ENCODE data around the gene CCDC33.

CCDC33 gene

GRCh38 chr15:74318376-74319137 lies 82.4 kb downstream of the CCDC33 start:
- no peaks in the 10 kb centered on the region for H3K36me3 ChIP-seq (ENCODE audit: control insufficient read depth in 1 of 2, insufficient read depth in 2 of 2, low read length in 2 of 2)
- no peak overlapping the region for H2BK120ac ChIP-seq (ENCODE audit: insufficient read depth, low read length, poor library complexity)
- H3K27ac ChIP-seq (ENCODE audit: low read depth, low read length) = no peak overlapping the region
- no peak overlapping the region for H3K18ac ChIP-seq (ENCODE audit: low read length)
- H3K4me1 ChIP-seq (ENCODE audit: control insufficient read depth in 1 of 2, insufficient read depth in 2 of 2, low read length in 2 of 2) = peaks cover 12 to 14% of the 10 kb centered on the region in 2 experiments
- H2AK5ac ChIP-seq (ENCODE audit: low read length) = no peak overlapping the region
- no peak overlapping the region for H3K14ac ChIP-seq (ENCODE audit: low read length)
- H2AFZ ChIP-seq (ENCODE audit: insufficient read depth, low read length, poor library complexity) = no peak overlapping the region
- H3K79me2 ChIP-seq (ENCODE audit: control insufficient read depth, insufficient read depth, low read length, poor library complexity) = no peaks in the 10 kb centered on the region
- peak in 1 of 2 donors; percentile 18 for DNase-seq
- H2BK12ac ChIP-seq (ENCODE audit: low read length) = no peak overlapping the region
- peaks cover 2% of the 10 kb centered on the region for H3K79me1 ChIP-seq (ENCODE audit: low read length)
- no peak overlapping the region for H4K8ac ChIP-seq (ENCODE audit: low read depth, low read length)
- no CpG with 5 or more reads among the region's 6 CpGs for WGBS (ENCODE audit: extremely low coverage, insufficient coverage, insufficient read length)
- H4K91ac ChIP-seq (ENCODE audit: low read depth, low read length) = peak overlapping the region; percentile 53
- no peaks in the 10 kb centered on the region for H3K27me3 ChIP-seq (ENCODE audit: insufficient read depth, low read length)
- H3K4ac ChIP-seq (ENCODE audit: low read depth, low read length) = no peak overlapping the region
- no peak overlapping the region for H3K9ac ChIP-seq (ENCODE audit: low read length)
- no peak overlapping the region for H4K12ac ChIP-seq (ENCODE audit: low read depth, low read length)
- no peak overlapping the region for H3K4me3 ChIP-seq (ENCODE audit: low read depth, low read length)
- H3K23ac ChIP-seq (ENCODE audit: low read length) = no peak overlapping the region
- no peaks in the 10 kb centered on the region for H3K9me3 ChIP-seq (ENCODE audit: insufficient read depth, low read depth, low read length)
- no peak overlapping the region for H2BK5ac ChIP-seq (ENCODE audit: low read depth, low read length, poor library complexity)
- no peak overlapping the region for H3K4me2 ChIP-seq (ENCODE audit: low read length)

DNA sequence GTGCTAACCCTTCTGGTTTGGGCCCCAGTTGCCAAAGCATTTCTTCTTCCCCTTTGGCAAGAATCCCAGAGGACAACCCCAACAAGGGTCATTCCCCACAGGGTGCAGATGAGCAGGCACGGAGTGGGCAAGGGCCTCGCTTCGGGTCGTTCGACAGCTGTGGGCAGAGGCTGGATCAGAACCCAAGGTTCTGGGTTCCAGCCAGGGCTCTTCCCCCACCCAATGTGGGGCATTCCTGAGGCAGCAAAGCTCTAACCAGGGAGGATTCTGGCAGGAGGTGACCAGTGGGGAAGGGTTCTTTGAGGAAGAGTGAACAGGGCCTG lies 83.0 kb downstream of the CCDC33 start:
- H3K23ac ChIP-seq (ENCODE audit: low read length) = no peak overlapping the region
- H3K79me2 ChIP-seq (ENCODE audit: control insufficient read depth, insufficient read depth, low read length, poor library complexity) = no peaks in the 10 kb centered on the region
- no peak overlapping the region for H4K8ac ChIP-seq (ENCODE audit: low read depth, low read length)
- no peak overlapping the region for H2BK120ac ChIP-seq (ENCODE audit: insufficient read depth, low read length, poor library complexity)
- no peaks in the 10 kb centered on the region for H3K27me3 ChIP-seq (ENCODE audit: insufficient read depth, low read length)
- no peak overlapping the region for H2BK12ac ChIP-seq (ENCODE audit: low read length)
- peaks cover 2% of the 10 kb centered on the region for H3K79me1 ChIP-seq (ENCODE audit: low read length)
- H2BK5ac ChIP-seq (ENCODE audit: low read depth, low read length, poor library complexity) = no peak overlapping the region
- H2AK5ac ChIP-seq (ENCODE audit: low read length) = no peak overlapping the region
- no peak overlapping the region for H3K14ac ChIP-seq (ENCODE audit: low read length)
- H3K4me1 ChIP-seq (ENCODE audit: control insufficient read depth in 1 of 2, insufficient read depth in 2 of 2, low read length in 2 of 2) = peaks cover 12 to 14% of the 10 kb centered on the region in 2 experiments
- no peak overlapping the region for H3K4ac ChIP-seq (ENCODE audit: low read depth, low read length)
- H4K12ac ChIP-seq (ENCODE audit: low read depth, low read length) = no peak overlapping the region
- no peak overlapping the region for H2AFZ ChIP-seq (ENCODE audit: insufficient read depth, low read length, poor library complexity)
- H3K18ac ChIP-seq (ENCODE audit: low read length) = no peak overlapping the region
- no CpG with 5 or more reads among the region's 5 CpGs for WGBS (ENCODE audit: extremely low coverage, insufficient coverage, insufficient read length)
- no peak overlapping the region for H3K27ac ChIP-seq (ENCODE audit: low read depth, low read length)
- no peak overlapping the region for H3K4me3 ChIP-seq (ENCODE audit: low read depth, low read length)
- no peak for DNase-seq
- H3K9ac ChIP-seq (ENCODE audit: low read length) = no peak overlapping the region
- H3K36me3 ChIP-seq (ENCODE audit: control insufficient read depth in 1 of 2, insufficient read depth in 2 of 2, low read length in 2 of 2) = no peaks in the 10 kb centered on the region
- no peaks in the 10 kb centered on the region for H3K9me3 ChIP-seq (ENCODE audit: insufficient read depth, low read depth, low read length)
- H3K4me2 ChIP-seq (ENCODE audit: low read length) = no peak overlapping the region
- H4K91ac ChIP-seq (ENCODE audit: low read depth, low read length) = peak overlapping the region; percentile 16

- no peak overlapping the region for H4K91ac ChIP-seq (ENCODE audit: low read depth, low read length)
- H3K18ac ChIP-seq (ENCODE audit: low read length) = no peak overlapping the region
- H3K4me3 ChIP-seq (ENCODE audit: low read depth, low read length) = no peak overlapping the region
- no peak overlapping the region for H4K8ac ChIP-seq (ENCODE audit: low read depth, low read length)
- WGBS (ENCODE audit: extremely low coverage, insufficient coverage, insufficient read length) = no CpG with 5 or more reads among the region's 8 CpGs
- DNase-seq = peak; percentile 33 to 54
- H3K23ac ChIP-seq (ENCODE audit: low read length) = no peak overlapping the region
- no peak overlapping the region for H2BK120ac ChIP-seq (ENCODE audit: insufficient read depth, low read length, poor library complexity)
- no peak overlapping the region for H4K12ac ChIP-seq (ENCODE audit: low read depth, low read length)
- H3K27ac ChIP-seq (ENCODE audit: low read depth, low read length) = no peak overlapping the region
- H3K36me3 ChIP-seq (ENCODE audit: control insufficient read depth in 1 of 2, insufficient read depth in 2 of 2, low read length in 2 of 2) = no peaks in the 10 kb centered on the region
- H3K9ac ChIP-seq (ENCODE audit: low read length) = no peak overlapping the region
- H3K4me1 ChIP-seq (ENCODE audit: control insufficient read depth in 1 of 2, insufficient read depth in 2 of 2, low read length in 2 of 2) = peaks cover 11 to 12% of the 10 kb centered on the region in 2 experiments
- no peak overlapping the region for H2AFZ ChIP-seq (ENCODE audit: insufficient read depth, low read length, poor library complexity)
- no peaks in the 10 kb centered on the region for H3K79me2 ChIP-seq (ENCODE audit: control insufficient read depth, insufficient read depth, low read length, poor library complexity)
- H3K79me1 ChIP-seq (ENCODE audit: low read length) = peaks cover 2% of the 10 kb centered on the region
- peak overlapping the region; percentile 3 for H2BK12ac ChIP-seq (ENCODE audit: low read length)
- no peak overlapping the region for H3K14ac ChIP-seq (ENCODE audit: low read length)
- H2AK5ac ChIP-seq (ENCODE audit: low read length) = no peak overlapping the region
- no peak overlapping the region for H3K4me2 ChIP-seq (ENCODE audit: low read length)
- H2BK5ac ChIP-seq (ENCODE audit: low read depth, low read length, poor library complexity) = no peak overlapping the region
- no peaks in the 10 kb centered on the region for H3K9me3 ChIP-seq (ENCODE audit: insufficient read depth, low read depth, low read length)
- no peaks in the 10 kb centered on the region for H3K27me3 ChIP-seq (ENCODE audit: insufficient read depth, low read length)
- H3K4ac ChIP-seq (ENCODE audit: low read depth, low read length) = no peak overlapping the region
Observed at GRCh38 chr15:74319596-74320351, 83.6 kb downstream of the CCDC33 start.

DNA sequence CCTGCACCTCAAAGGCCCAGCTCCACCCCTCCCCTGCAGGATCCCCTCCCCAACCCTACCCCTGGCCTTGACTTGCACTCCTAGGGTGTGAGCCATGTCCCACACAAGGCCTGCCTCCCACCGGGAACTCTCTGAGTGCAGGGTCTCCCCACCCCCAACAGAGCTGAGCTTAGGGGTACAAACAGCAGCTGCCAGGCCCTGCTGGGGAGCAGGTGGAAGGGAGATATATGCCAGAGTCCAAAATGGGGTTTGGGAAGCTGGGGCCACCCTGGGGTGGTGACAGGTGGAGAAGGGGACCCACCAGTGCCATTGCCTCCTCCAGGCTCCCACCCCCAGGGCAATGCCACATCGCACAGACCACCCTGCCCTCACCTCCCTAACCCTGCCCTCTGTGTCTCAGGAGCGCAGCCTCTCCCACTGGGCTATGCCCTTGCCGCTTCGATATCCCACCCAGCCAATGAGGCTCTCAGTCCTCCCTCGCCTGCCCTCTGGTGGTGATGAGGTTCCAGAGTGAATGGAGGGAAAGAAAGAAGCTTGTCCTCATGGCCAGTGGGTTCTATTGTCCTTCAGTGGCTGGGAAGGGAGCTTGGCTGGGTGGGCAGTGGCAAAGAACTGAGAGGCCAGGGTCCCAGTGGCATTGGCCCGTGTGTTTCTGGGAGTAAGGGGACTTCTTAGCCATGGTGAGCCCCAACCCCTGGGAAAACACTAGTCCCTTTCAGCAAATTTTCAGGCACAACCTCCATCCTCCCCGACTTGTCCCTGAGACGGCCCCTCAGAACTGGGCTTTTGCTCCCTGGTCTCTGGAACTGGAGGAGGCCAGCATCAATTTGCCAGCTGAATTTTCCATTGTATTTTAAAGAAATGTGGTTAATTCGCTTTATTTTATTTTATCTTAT lies 84.5 kb downstream of the CCDC33 start:
- no peak overlapping the region for H3K9ac ChIP-seq (ENCODE audit: low read length)
- H3K4me3 ChIP-seq (ENCODE audit: low read depth, low read length) = no peak overlapping the region
- H2BK12ac ChIP-seq (ENCODE audit: low read length) = peak overlapping the region; percentile 3
- H3K79me1 ChIP-seq (ENCODE audit: low read length) = peaks cover 2% of the 10 kb centered on the region
- H2BK120ac ChIP-seq (ENCODE audit: insufficient read depth, low read length, poor library complexity) = no peak overlapping the region
- no peak overlapping the region for H3K4ac ChIP-seq (ENCODE audit: low read depth, low read length)
- no peak overlapping the region for H3K23ac ChIP-seq (ENCODE audit: low read length)
- H3K27me3 ChIP-seq (ENCODE audit: insufficient read depth, low read length) = no peaks in the 10 kb centered on the region
- H3K79me2 ChIP-seq (ENCODE audit: control insufficient read depth, insufficient read depth, low read length, poor library complexity) = no peaks in the 10 kb centered on the region
- H4K12ac ChIP-seq (ENCODE audit: low read depth, low read length) = no peak overlapping the region
- H4K8ac ChIP-seq (ENCODE audit: low read depth, low read length) = no peak overlapping the region
- H3K36me3 ChIP-seq (ENCODE audit: control insufficient read depth in 1 of 2, insufficient read depth in 2 of 2, low read length in 2 of 2) = no peaks in the 10 kb centered on the region
- H4K91ac ChIP-seq (ENCODE audit: low read depth, low read length) = no peak overlapping the region
- no peak overlapping the region for H2AK5ac ChIP-seq (ENCODE audit: low read length)
- DNase-seq = peak; percentile 43 to 77
- no peak overlapping the region for H2BK5ac ChIP-seq (ENCODE audit: low read depth, low read length, poor library complexity)
- no CpG with 5 or more reads among the region's 10 CpGs for WGBS (ENCODE audit: extremely low coverage, insufficient coverage, insufficient read length)
- H3K4me1 ChIP-seq (ENCODE audit: control insufficient read depth in 1 of 2, insufficient read depth in 2 of 2, low read length in 2 of 2) = peaks cover 8 to 15% of the 10 kb centered on the region in 2 experiments
- no peak overlapping the region for H3K27ac ChIP-seq (ENCODE audit: low read depth, low read length)
- H3K4me2 ChIP-seq (ENCODE audit: low read length) = no peak overlapping the region
- H3K9me3 ChIP-seq (ENCODE audit: insufficient read depth, low read depth, low read length) = no peaks in the 10 kb centered on the region
- H3K14ac ChIP-seq (ENCODE audit: low read length) = no peak overlapping the region
- no peak overlapping the region for H3K18ac ChIP-seq (ENCODE audit: low read length)
- H2AFZ ChIP-seq (ENCODE audit: insufficient read depth, low read length, poor library complexity) = no peak overlapping the region
